Uterus (tissue), 2 donors: ENCODE results near the gene LEFTY2.

Source experiments
- POLR2A ChIP-seq, 2 donors: fragments of 450-650 bp; IDR thresholded peaks; one replicate each; pipeline ENCODE4 v1.6.1; 2016; ENCODE audit warnings: antibody characterized with exemption in 2 of 2, mild to moderate bottlenecking in 1 of 2, moderate library complexity in 1 of 2
- TF ChIP-seq, protein P1 (sequence below), 4 experiments: fragments of 200-600 bp in 2 of 4; fragments of 450-650 bp in 2 of 4; sonication (generic) in 2 of 4; IDR thresholded peaks; one replicate each; pipeline ENCODE4 v1.5.1; 2016 to 2019; ENCODE audit warnings: antibody characterized with exemption in 4 of 4, mild to moderate bottlenecking in 2 of 4, moderate library complexity in 1 of 4

DNA sequence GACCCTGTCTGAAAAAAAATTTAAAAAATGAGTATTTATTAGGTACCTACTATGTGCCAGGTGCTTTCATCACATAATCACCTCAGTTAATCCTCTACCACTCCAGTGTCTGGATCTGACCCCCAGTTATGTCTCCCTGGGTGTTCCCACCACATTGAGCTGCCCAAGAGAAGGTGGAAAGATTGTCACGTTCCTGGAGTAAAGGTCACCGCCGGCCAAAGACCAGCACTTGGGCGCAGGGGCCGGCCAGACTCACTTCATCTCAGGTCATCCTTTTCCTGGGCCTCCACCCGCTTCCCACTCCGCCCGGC lies 17.7 kb downstream of the LEFTY2 start:
- no peak for TF ChIP-seq POLR2A (IDR thresholded peaks at IDR 0.05)
- TF ChIP-seq, protein P1, sequence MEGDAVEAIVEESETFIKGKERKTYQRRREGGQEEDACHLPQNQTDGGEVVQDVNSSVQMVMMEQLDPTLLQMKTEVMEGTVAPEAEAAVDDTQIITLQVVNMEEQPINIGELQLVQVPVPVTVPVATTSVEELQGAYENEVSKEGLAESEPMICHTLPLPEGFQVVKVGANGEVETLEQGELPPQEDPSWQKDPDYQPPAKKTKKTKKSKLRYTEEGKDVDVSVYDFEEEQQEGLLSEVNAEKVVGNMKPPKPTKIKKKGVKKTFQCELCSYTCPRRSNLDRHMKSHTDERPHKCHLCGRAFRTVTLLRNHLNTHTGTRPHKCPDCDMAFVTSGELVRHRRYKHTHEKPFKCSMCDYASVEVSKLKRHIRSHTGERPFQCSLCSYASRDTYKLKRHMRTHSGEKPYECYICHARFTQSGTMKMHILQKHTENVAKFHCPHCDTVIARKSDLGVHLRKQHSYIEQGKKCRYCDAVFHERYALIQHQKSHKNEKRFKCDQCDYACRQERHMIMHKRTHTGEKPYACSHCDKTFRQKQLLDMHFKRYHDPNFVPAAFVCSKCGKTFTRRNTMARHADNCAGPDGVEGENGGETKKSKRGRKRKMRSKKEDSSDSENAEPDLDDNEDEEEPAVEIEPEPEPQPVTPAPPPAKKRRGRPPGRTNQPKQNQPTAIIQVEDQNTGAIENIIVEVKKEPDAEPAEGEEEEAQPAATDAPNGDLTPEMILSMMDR (IDR thresholded peaks at IDR 0.05) = no peak
